A549 (cell line): Measurements from ENCODE around the gene HCRTR1. TPM values are rescaled to one million over a fixed set of nuclear protein-coding genes. Genes with fewer than 3 reads are reported as not detected.

Experiments
- ATAC-seq, 2 experiments: fragments of 200-7000 bp in 1 of 2; fragments of >200 bp in 1 of 2; cut with Nextera tagmentation in 1 of 2; cut with Tn5 transposase in 1 of 2; 3 replicates each; pipeline versions ENCODE4 v1.8.0 to v1.9.1; 2018 to 2020; ENCODE audit warnings: mild to moderate bottlenecking in 1 of 2, moderate library complexity in 1 of 2
- CTCF ChIA-PET: fragments of 300-600 bp; sonication (Branson Sonifier 250); formaldehyde crosslinking; extraction: SDS; loops from one replicate; lab custom pipeline; 2021; ENCODE audit warnings: antibody characterized with exemption, inconsistent platforms; lab: Yijun Ruan, JAX
- POLR2A ChIA-PET: fragments of 350-600 bp; formaldehyde crosslinking; extraction: SDS; loops from one replicate; lab custom pipeline; 2021; ENCODE audit warnings: antibody characterized with exemption, inconsistent platforms; lab: Yijun Ruan, JAX
- DNase-seq, 2 experiments: peaks; one replicate each; pipeline versions ENCODE4 v3.0.0 to v3.0.0-alpha.2; 2011 to 2016; ENCODE audit warnings: low read depth in 1 of 2, low spot score in 1 of 2
- FAIRE-seq: peaks from 2 replicates; lab custom pipeline; 2011; peaks lifted over from hg19 to GRCh38; lab: Jason Lieb, UNC
- H3K27ac ChIP-seq, 2 experiments: fragments of >200 bp; sonication (Bioruptor Twin); formaldehyde crosslinking; 3 replicates each; pipeline ENCODE4 v1.5.1; 2016 to 2017
- H3K4me1 ChIP-seq: fragments of >200 bp; sonication (Bioruptor Twin); formaldehyde crosslinking; 3 replicates; pipeline ENCODE4 v1.6.1; 2016
- H3K4me2 ChIP-seq: fragments of >200 bp; sonication (Bioruptor Twin); formaldehyde crosslinking; 3 replicates; pipeline ENCODE4 v1.6.1; 2016
- H3K4me3 ChIP-seq: fragments of >200 bp; sonication (Bioruptor Twin); formaldehyde crosslinking; 3 replicates; pipeline ENCODE4 v1.5.1; 2016
- H3K9me3 ChIP-seq: fragments of >200 bp; sonication (Bioruptor Twin); formaldehyde crosslinking; 3 replicates; pipeline ENCODE4 v1.6.1; 2016
- CHD2 ChIP-seq: fragments of 150-350 bp; IDR thresholded peaks from 2 replicates; pipeline ENCODE4 v1.6.1; 2014; ENCODE audit warnings: low read length; ENCODE audit not compliant: partially characterized antibody
- EHF ChIP-seq: fragments of 250-450 bp; sonication (Bioruptor Pico); IDR thresholded peaks from 2 replicates; pipeline ENCODE4 v1.5.0; 2020; ENCODE audit warnings: mild to moderate bottlenecking
- EHMT2 ChIP-seq: fragments of 200-600 bp; sonication (generic); IDR thresholded peaks from 2 replicates; pipeline ENCODE4 v1.6.1; 2016; ENCODE audit warnings: antibody characterized with exemption, low read depth, mild to moderate bottlenecking, moderate library complexity
- ESRRA ChIP-seq: fragments of 150-350 bp; IDR thresholded peaks from 2 replicates; pipeline ENCODE4 v1.6.1; 2014; ENCODE audit warnings: mild to moderate bottlenecking, low read length, borderline replicate concordance
- FOSL2 ChIP-seq, 2 experiments: fragments of 450-650 bp in 1 of 2; fragments of >200 bp in 1 of 2; sonication (Bioruptor Twin) in 1 of 2; formaldehyde crosslinking; IDR thresholded peaks; 2 replicates each; pipeline versions ENCODE4 v1.5.0 to v1.6.1; 2016 to 2020; ENCODE audit warnings: mild to moderate bottlenecking in 1 of 2, moderate library complexity in 1 of 2
- HDAC2 ChIP-seq: fragments of 200-600 bp; sonication (generic); IDR thresholded peaks from 2 replicates; pipeline ENCODE4 v1.6.1; 2016
- HEYL ChIP-seq: fragments of 250-450 bp; sonication (Bioruptor Pico); IDR thresholded peaks from 2 replicates; pipeline ENCODE4 v1.8.0; 2021; ENCODE audit warnings: mild to moderate bottlenecking, moderate library complexity
- HOXA7 ChIP-seq: fragments of 250-450 bp; sonication (Bioruptor Pico); IDR thresholded peaks from 2 replicates; pipeline ENCODE4 v1.5.0; 2020; ENCODE audit warnings: mild to moderate bottlenecking, moderate library complexity
- HOXB13 ChIP-seq: fragments of 250-450 bp; sonication (Bioruptor Pico); IDR thresholded peaks from 2 replicates; pipeline ENCODE4 v1.5.0; 2020; ENCODE audit warnings: low read depth, mild to moderate bottlenecking, moderate library complexity
- HOXB5 ChIP-seq: fragments of 250-450 bp; sonication (Bioruptor Pico); IDR thresholded peaks from 2 replicates; pipeline ENCODE4 v1.5.0; 2020; ENCODE audit warnings: mild to moderate bottlenecking, moderate library complexity
- JUNB ChIP-seq: fragments of >200 bp; sonication (Bioruptor Twin); formaldehyde crosslinking; IDR thresholded peaks from 2 replicates; pipeline ENCODE4 v1.6.1; 2016
- KDM5A ChIP-seq: fragments of 200-600 bp; sonication (generic); IDR thresholded peaks from 2 replicates; pipeline ENCODE4 v1.6.1; 2016; ENCODE audit warnings: antibody characterized with exemption, mild to moderate bottlenecking
- MAFK ChIP-seq: fragments of 450-650 bp; IDR thresholded peaks from 2 replicates; pipeline ENCODE4 v1.6.1; 2014; ENCODE audit not compliant: partially characterized antibody
- MYC ChIP-seq: IDR thresholded peaks from 2 replicates; pipeline ENCODE4 v1.6.1; 2012; ENCODE audit warnings: mild to moderate bottlenecking, inconsistent platforms, low read length, improper control_type of control experiment, borderline replicate concordance
- NFE2L2 ChIP-seq: fragments of 150-350 bp; conservative IDR thresholded peaks from 2 replicates; pipeline ENCODE4 v1.6.1; 2014; ENCODE audit warnings: low read length
- POLR2A ChIP-seq: IDR thresholded peaks from 2 replicates; pipeline ENCODE4 v1.6.1; 2012; ENCODE audit warnings: mild to moderate bottlenecking, low read length
- POLR2AphosphoS2 ChIP-seq: conservative IDR thresholded peaks from 2 replicates; pipeline ENCODE4 v1.6.1; 2012; ENCODE audit warnings: low read length, improper control_type of control experiment, inconsistent platforms
- RAD21 ChIP-seq, 2 experiments: fragments of >200 bp in 1 of 2; sonication (Bioruptor Twin) in 1 of 2; formaldehyde crosslinking in 1 of 2; IDR thresholded peaks in 1 of 2; conservative IDR thresholded peaks in 1 of 2; 2 replicates in 1 of 2; 3 replicates in 1 of 2; pipeline ENCODE4 v1.6.1; 2012 to 2018; ENCODE audit warnings: inconsistent platforms in 1 of 2
- RCOR1 ChIP-seq: fragments of 150-350 bp; IDR thresholded peaks from 2 replicates; pipeline ENCODE4 v1.6.1; 2014; ENCODE audit warnings: antibody characterized with exemption, low read length, low read depth
- RFX5 ChIP-seq: fragments of 450-650 bp; IDR thresholded peaks from 2 replicates; pipeline ENCODE4 v1.7.1; 2014; ENCODE audit warnings: antibody characterized with exemption, mild to moderate bottlenecking, moderate library complexity
- SMC3 ChIP-seq: fragments of >200 bp; sonication (Bioruptor Twin); formaldehyde crosslinking; IDR thresholded peaks from 3 replicates; pipeline ENCODE4 v1.6.1; 2018; ENCODE audit warnings: inconsistent platforms
- SREBF2 ChIP-seq: fragments of 450-650 bp; IDR thresholded peaks from 2 replicates; pipeline ENCODE4 v1.6.1; 2014; ENCODE audit warnings: mild to moderate bottlenecking, moderate library complexity
- TFCP2L1 ChIP-seq: fragments of 250-450 bp; sonication (Bioruptor Pico); IDR thresholded peaks from 2 replicates; pipeline ENCODE4 v1.5.0; 2021; ENCODE audit warnings: mild to moderate bottlenecking
- TP53 ChIP-seq: fragments of 250-450 bp; sonication (Bioruptor Pico); IDR thresholded peaks from 2 replicates; pipeline ENCODE4 v1.5.0; 2021; ENCODE audit warnings: mild to moderate bottlenecking, moderate library complexity
- ZFP36 ChIP-seq: fragments of 450-650 bp; IDR thresholded peaks from 2 replicates; pipeline ENCODE4 v1.6.1; 2014; ENCODE audit warnings: borderline replicate concordance; ENCODE audit not compliant: partially characterized antibody
- ZNF302 ChIP-seq: fragments of 250-450 bp; sonication (Bioruptor Pico); IDR thresholded peaks from 2 replicates; pipeline ENCODE4 v1.9.0; 2021; ENCODE audit warnings: inconsistent platforms, mild to moderate bottlenecking, moderate library complexity
- WGBS: methylation state at CpG from one replicate; pipeline ENCODE4 v1.1.6; 2017; ENCODE audit errors: missing lambda C conversion rate; 5-methylcytosine and 5-hydroxymethylcytosine counted together
- polyA plus RNA-seq, 4 experiments: library from polyadenylated mRNA; depleted of rRNA in 3 of 4; stranded (reverse); fragments of >200 nt; fragmentation: RNase III in 1 of 4; extraction: RNeasy Plus Mini Kit Qiagen cat#74134 plus additional on column Dnase treatment in 1 of 4; gene quantifications; 2 replicates in 3 of 4; 3 replicates in 1 of 4; pipeline ENCODE4 v1.2.3, GENCODE V29; 2011 to 2017
- TF ChIP-seq, protein P1 (sequence below): fragments of >200 bp; sonication (Bioruptor Twin); formaldehyde crosslinking; IDR thresholded peaks from 2 replicates; pipeline ENCODE4 v1.6.1; 2016

HCRTR1 gene
- polyA plus RNA-seq, 2 of the 4 experiments (the other 2 are of a cell fraction), result not detected

DNA sequence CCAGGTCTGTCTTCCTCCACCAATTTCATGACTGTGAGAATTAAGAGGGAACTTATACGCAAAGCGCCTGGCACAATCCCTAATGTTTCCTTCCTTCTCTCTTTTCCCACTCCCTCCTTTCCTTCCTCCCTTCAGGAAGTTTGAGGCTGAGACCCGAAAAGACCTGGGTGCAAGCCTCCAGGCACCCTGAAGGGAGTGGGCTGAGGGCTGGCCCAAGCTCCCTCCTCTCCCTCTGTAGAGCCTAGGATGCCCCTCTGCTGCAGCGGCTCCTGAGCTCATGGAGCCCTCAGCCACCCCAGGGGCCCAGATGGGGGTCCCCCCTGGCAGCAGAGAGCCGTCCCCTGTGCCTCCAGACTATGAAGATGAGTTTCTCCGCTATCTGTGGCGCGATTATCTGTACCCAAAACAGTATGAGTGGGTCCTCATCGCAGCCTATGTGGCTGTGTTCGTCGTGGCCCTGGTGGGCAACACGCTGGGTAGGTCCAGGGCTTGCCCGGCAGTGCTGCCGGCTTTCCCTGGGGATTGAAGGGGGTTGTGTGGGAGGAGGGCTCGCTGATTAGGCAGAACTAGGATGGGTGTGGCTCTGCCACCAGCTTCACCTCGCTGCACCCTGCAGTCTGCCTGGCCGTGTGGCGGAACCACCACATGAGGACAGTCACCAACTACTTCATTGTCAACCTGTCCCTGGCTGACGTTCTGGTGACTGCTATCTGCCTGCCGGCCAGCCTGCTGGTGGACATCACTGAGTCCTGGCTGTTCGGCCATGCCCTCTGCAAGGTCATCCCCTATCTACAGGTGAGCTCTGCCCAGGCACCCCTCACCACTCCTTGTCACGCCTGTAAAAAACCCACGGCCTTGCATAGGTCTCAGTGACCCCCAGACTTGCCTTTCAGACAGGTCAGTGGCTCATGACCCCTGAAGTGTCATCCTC lies 1.7 kb downstream of the HCRTR1 start:
- FAIRE-seq, result no peak
- ATAC-seq, result no peak; a peak in 1 of 6 replicates
- H3K9me3 ChIP-seq, result no peaks in the 10 kb centered on the region
- ChIA-PET POLR2A (interaction anchor here (1.6 kb wide), 1 partner anchor 70 kb away, joined by 4 read pairs; no protein-coding TSS in a partner anchor), CTCF (interaction anchor here (0.7 to 3.5 kb wide), 30 partner anchors 10 to 345 kb away, joined by 3 to 29 read pairs (median 5); partner anchors contain the start of genes PEF1 and TINAGL1)
- H3K4me2 ChIP-seq, result no peak overlapping the region
- no peak overlapping the region for H3K27ac ChIP-seq
- 82% methylated on average over 18 of the region's 23 CpGs for WGBS
- no peak for TF ChIP-seq MAFK
- no peak for TF ChIP-seq EHF (CRISPR knock-in tag)
- no peak for TF ChIP-seq EHMT2
- no peak for TF ChIP-seq ZFP36
- TF ChIP-seq KDM5A, result no peak
- no peak for TF ChIP-seq SMC3
- no peak for TF ChIP-seq POLR2AphosphoS2
- TF ChIP-seq, all 56 proteins: peak for 0
- DNase-seq, result no peak
- Histone ChIP-seq H3K4me3 (no peak overlapping the region), H3K4me1 (no peaks in the 10 kb centered on the region)

DNA sequence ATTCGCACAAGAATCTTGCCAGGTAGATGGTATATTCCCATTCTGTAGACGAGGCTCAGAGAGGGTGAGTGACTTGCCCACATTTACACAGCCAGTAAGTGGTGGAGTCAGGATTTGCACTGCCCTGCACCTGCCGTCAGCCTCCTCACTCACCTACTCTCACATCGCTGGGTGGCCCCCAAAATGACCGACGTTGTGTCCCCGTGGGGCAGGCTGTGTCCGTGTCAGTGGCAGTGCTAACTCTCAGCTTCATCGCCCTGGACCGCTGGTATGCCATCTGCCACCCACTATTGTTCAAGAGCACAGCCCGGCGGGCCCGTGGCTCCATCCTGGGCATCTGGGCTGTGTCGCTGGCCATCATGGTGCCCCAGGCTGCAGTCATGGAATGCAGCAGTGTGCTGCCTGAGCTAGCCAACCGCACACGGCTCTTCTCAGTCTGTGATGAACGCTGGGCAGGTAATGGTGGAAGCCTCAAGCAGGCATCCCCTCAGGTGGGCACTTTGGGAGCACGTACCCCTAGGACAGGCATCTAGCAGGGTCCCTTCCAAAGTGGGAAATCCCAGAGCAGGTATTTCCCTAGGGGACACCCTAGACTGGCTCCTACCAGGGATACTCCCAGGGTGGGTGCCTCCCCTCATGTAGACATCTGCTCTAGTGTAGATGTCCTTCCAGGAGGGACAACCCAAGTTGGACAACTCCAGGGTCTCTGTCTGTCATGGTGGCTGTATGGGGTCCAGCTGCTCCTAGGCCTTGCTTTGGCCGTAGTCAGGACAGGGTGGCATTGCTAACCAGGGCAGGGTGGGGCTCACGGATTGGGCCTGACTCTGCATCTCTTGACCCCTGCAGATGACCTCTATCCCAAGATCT lies 3.4 kb downstream of the HCRTR1 start:
- Histone ChIP-seq H3K9me3 (no peaks in the 10 kb centered on the region), H3K27ac (no peak overlapping the region), H3K4me2 (no peak overlapping the region), H3K4me3 (no peak overlapping the region), H3K4me1 (no peaks in the 10 kb centered on the region)
- no peak for ATAC-seq
- DNase-seq, result no peak
- ChIA-PET POLR2A (no interaction called here), CTCF (no interaction called here)
- WGBS, result 74% methylated on average over 7 of the region's 20 CpGs
- no peak for FAIRE-seq
- TF ChIP-seq, protein P1, sequence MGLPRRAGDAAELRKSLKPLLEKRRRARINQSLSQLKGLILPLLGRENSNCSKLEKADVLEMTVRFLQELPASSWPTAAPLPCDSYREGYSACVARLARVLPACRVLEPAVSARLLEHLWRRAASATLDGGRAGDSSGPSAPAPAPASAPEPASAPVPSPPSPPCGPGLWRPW, result no peak
- TF ChIP-seq RAD21 (conservative IDR thresholded peaks at IDR 0.05 in 1 of 2, IDR thresholded peaks at IDR 0.05 in 1 of 2) (no peak), FOSL2 (IDR thresholded peaks at IDR 0.05) (no peak), FOSL2 (CRISPR knock-in tag; IDR thresholded peaks at IDR 0.05) (no peak), SREBF2 (no peak), MAFK (no peak)

DNA sequence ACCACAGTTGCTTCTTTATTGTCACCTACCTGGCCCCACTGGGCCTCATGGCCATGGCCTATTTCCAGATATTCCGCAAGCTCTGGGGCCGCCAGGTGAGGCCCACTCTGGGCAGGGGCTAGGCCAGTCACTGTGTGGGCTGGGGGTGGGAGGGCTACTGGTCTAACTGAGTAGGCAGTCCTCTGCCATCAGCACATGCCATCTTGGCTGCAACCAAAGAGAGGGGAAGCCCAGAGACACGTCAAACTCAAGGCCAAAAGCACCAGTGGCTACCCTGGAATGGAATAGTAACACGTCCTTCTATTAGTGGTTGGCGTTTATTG lies 4.0 kb downstream of the HCRTR1 start:
- CTCF ChIA-PET, result no interaction called here
- ATAC-seq, result no peak

More for the DNA sequence above, 4.0 kb downstream of the HCRTR1 start:
- Histone ChIP-seq H3K9me3 (no peaks in the 10 kb centered on the region), H3K27ac (no peak overlapping the region), H3K4me2 (no peak overlapping the region), H3K4me3 (no peak overlapping the region), H3K4me1 (no peaks in the 10 kb centered on the region)
- FAIRE-seq (no peak), DNase-seq (no peak)
- POLR2A ChIA-PET, result no interaction called here
- 85% methylated on average over 5 of the region's 5 CpGs for WGBS
- TF ChIP-seq HOXA7, result no peak
- TF ChIP-seq HEYL, result no peak
- TF ChIP-seq JUNB, result no peak
- no peak for TF ChIP-seq RFX5
- TF ChIP-seq TP53 (CRISPR knock-in tag), result no peak
- no peak for TF ChIP-seq HDAC2
- TF ChIP-seq ESRRA, result no peak
- no peak for TF ChIP-seq CHD2
- TF ChIP-seq ZNF302 (CRISPR knock-in tag), result no peak
- TF ChIP-seq NFE2L2, result no peak
- no peak for TF ChIP-seq HOXB13 (CRISPR knock-in tag)
- no peak for TF ChIP-seq POLR2A
- TF ChIP-seq MYC, result no peak
- no peak for TF ChIP-seq RCOR1
- no peak for TF ChIP-seq HOXB5 (CRISPR knock-in tag)
- no peak for TF ChIP-seq TFCP2L1 (CRISPR knock-in tag)
- no peak for TF ChIP-seq POLR2AphosphoS2
- TF ChIP-seq, protein P1, result no peak
- TF ChIP-seq RAD21 (conservative IDR thresholded peaks at IDR 0.05 in 1 of 2, IDR thresholded peaks at IDR 0.05 in 1 of 2), result no peak
